NCI-H128 (cell line): ENCODE data around the gene VN1R2.
"Not testable (repeated sequence)": the region's sequence is repeated elsewhere in the genome, so short reads cannot be mapped to it uniquely, and the experiment has no call there.

ENCODE experiments used
- DNase-seq: peaks from one replicate; lab custom pipeline; 2025; ENCODE audit not compliant: unreplicated experiment; lab: John Stamatoyannopoulos, UW

The VN1R2 gene

GRCh38 chr19:53257715-53258342 lies at the start of gene VN1R2:
Gene VN1R2 (plus strand): TSS chr19:53258292. CDS start chr19:53258376, 84 bp downstream.
- DNase-seq, result not testable (repeated sequence)

- DNase-seq, result not testable (repeated sequence)
These were observed 46.5 kb upstream of the VN1R2 start for GRCh38 chr19:53211554-53211953.

- DNase-seq, result no peak
These were observed 45.3 kb upstream of the VN1R2 start for GRCh38 chr19:53212703-53213320.

- not testable (repeated sequence) for DNase-seq
These were observed 35.4 kb upstream of the VN1R2 start for GRCh38 chr19:53222716-53223115.

GRCh38 chr19:53224606-53225005 lies 33.5 kb upstream of the VN1R2 start:
- no peak for DNase-seq

GRCh38 chr19:53237114-53237777 lies 20.8 kb upstream of the VN1R2 start:
- DNase-seq, result no peak

GRCh38 chr19:53246498-53246897 lies 11.6 kb upstream of the VN1R2 start:
- DNase-seq, result no peak

- no peak for DNase-seq
These were observed 3.4 kb upstream of the VN1R2 start, which contains the start of gene ZNF677 for GRCh38 chr19:53254411-53255341. Gene ZNF677 (minus strand): TSS chr19:53254873. CDS start chr19:53251550, 3,323 bp downstream.

- DNase-seq, result peak; percentile 6
These were observed 9.5 kb downstream of the VN1R2 start, which contains the start of gene VN1R4 for GRCh38 chr19:53267623-53268022. Gene VN1R4 (minus strand): TSS chr19:53267723. CDS start chr19:53267665, 58 bp downstream.

- not testable (repeated sequence) for DNase-seq
These were observed 11.8 kb downstream of the VN1R2 start for GRCh38 chr19:53269861-53270260.

- no peak for DNase-seq
These were observed 14.0 kb downstream of the VN1R2 start for GRCh38 chr19:53272044-53272443.

GRCh38 chr19:53275480-53275879 lies 17.4 kb downstream of the VN1R2 start:
- no peak for DNase-seq

GRCh38 chr19:53281947-53282346 lies 23.9 kb downstream of the VN1R2 start:
- not testable (repeated sequence) for DNase-seq

- no peak for DNase-seq
These were observed 27.0 kb downstream of the VN1R2 start for GRCh38 chr19:53285087-53285486.

- no peak for DNase-seq
These were observed 32.9 kb downstream of the VN1R2 start for GRCh38 chr19:53290758-53291549.

- no peak for DNase-seq
These were observed 36.8 kb downstream of the VN1R2 start for GRCh38 chr19:53294786-53295441.

- DNase-seq, result not testable (repeated sequence)
These were observed 43.2 kb downstream of the VN1R2 start for GRCh38 chr19:53301341-53301740.

- no peak for DNase-seq
These were observed 50.3 kb downstream of the VN1R2 start for GRCh38 chr19:53308339-53308811.
